ENCODE results near the gene CLIP2.
"Not testable (repeated sequence)": the region's sequence is repeated elsewhere in the genome, so short reads cannot be mapped to it uniquely, and the experiment has no call there.

CLIP2 gene

DNA sequence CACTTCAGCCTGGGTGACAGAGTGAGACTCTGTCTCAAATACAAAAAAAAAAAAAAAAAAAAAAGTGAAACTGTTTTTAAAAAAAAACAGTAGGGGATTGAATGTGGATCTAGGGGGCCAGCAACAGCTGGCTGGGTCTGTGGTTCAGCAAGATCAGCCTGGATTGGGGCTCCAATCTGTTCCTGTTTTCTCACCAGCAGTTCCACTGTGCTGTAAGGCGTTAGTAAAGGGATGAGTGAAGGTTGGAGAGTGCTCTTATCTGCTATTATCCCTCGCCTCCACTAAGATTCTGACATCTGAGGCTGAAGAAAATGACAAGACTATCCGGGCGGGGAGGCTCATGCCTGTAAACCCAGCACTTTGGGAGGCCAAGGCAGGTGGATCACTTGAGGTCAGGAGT is 122.8 kb downstream of the CLIP2 start:
- no peak for DNase-seq (ENCODE audit: low read depth)
- no peak overlapping the region for H3K4me3 ChIP-seq (ENCODE audit: low read length)
- TF ChIP-seq, protein P1, sequence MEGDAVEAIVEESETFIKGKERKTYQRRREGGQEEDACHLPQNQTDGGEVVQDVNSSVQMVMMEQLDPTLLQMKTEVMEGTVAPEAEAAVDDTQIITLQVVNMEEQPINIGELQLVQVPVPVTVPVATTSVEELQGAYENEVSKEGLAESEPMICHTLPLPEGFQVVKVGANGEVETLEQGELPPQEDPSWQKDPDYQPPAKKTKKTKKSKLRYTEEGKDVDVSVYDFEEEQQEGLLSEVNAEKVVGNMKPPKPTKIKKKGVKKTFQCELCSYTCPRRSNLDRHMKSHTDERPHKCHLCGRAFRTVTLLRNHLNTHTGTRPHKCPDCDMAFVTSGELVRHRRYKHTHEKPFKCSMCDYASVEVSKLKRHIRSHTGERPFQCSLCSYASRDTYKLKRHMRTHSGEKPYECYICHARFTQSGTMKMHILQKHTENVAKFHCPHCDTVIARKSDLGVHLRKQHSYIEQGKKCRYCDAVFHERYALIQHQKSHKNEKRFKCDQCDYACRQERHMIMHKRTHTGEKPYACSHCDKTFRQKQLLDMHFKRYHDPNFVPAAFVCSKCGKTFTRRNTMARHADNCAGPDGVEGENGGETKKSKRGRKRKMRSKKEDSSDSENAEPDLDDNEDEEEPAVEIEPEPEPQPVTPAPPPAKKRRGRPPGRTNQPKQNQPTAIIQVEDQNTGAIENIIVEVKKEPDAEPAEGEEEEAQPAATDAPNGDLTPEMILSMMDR (conservative IDR thresholded peaks at IDR 0.05; ENCODE audit: low read length), result no peak

DNA sequence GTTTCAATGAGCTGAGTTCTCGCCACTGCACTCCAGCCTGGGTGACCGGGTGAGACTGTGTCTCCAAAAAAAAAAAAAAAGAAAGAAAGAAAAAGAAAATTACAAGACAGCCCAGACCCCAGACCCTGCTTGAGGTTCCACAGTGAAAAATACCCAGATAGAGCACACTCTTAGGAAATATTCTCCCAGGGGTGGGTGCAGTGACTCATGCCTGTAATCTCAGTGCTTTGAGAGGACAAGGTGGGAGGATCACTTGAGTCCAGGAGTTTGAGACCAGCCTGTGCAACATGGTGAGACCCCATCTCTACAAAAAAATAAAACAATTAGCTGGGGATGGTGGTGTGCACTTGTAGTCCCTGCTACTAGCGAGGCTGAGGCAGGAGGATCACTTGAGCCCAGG is 123.4 kb downstream of the CLIP2 start:
- no peak overlapping the region for H3K4me3 ChIP-seq (ENCODE audit: low read length)
- TF ChIP-seq, protein P1 (conservative IDR thresholded peaks at IDR 0.05; ENCODE audit: low read length), result no peak
- DNase-seq (ENCODE audit: low read depth), result no peak

DNA sequence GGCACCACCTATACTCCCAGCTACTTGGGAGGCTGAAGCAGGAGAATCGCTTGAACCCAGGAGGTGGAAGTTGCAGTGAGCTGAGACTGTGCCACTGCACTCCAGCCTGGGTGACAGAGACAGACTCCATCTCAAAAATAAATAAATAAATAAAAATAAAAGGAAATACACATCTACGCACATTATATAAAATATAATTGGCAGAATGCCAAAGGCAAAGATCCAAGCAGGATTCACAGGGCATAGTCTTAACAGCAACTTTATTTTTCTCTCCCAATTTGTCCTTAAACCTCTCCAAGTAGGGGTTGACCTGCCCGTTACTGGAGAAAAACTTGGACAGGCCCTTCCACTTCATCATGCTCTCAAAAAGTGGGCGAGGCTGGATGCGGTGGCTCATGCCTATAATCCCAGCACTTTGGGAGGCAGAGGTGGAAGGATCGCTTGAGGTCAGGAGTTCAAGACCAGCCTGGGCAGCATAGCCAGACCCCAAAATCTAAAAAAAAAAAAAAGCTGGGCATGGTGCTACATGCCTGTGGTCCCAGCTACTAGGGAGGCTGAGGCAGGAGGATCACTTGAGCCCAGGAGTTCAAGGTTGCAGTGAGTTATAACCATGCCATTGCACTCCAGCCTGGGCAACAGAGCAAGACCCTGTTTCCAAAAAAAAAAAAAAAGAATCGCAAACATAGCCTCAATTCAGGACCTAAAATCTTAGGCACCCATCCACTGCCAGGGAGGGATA is 125.6 kb downstream of the CLIP2 start:
- DNase-seq (ENCODE audit: low read depth), result not testable (repeated sequence)

DNA sequence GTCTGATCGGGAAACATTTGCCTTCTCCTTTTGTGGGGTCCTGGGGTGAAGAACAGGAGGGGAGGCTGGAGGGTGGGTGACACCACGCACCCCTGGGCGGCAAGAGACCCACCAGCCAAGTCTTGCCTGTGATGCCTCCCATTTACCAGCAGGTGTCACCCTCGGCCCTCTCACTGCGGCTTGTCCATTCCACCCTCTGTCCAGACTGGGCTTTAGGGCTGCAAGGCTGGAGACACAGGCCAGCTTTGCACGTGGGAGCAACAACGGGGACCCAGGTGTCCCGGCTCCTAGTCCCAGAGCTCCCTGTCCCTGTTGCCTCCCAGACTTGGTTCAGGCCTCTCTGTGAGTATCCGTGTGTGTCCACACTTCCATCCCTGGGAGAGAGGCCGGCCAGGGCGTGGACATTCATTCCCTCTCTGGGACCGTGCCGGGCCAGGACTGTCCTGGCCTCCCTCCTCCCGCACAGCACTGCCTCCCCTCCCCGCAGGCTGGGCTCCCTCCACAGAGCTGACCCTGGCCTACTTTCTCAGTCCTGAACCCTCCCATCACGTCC is 128.3 kb downstream of the CLIP2 start:
- TF ChIP-seq, protein P1 (conservative IDR thresholded peaks at IDR 0.05; ENCODE audit: low read length), result peak; percentile 97
- peak; percentile 52 for DNase-seq (ENCODE audit: low read depth)
- no peak overlapping the region for H3K4me3 ChIP-seq (ENCODE audit: low read length)

More for the DNA sequence above, 125.6 kb downstream of the CLIP2 start:
- not testable (repeated sequence) for H3K4me3 ChIP-seq (ENCODE audit: low read length)

DNA sequence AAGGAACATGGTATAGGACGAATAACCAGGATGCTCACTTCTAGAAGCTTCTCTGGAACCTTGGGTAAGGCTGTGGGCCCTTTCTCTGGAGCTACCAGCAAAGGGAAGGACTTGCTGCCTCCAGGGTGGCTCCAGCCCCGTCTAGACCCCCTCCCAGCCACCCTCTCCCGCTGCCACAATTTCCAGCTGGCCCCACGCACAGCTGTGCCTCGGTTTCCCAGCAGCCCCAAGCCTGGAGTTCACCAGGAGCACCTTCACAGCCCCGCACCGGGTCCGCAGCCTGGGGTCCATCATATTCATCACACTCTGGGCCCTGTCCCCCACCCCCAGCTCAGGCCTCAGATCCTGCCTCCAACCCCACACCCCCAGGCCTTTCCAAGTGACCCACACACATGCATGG is 128.9 kb downstream of the CLIP2 start:
- TF ChIP-seq, protein P1 (conservative IDR thresholded peaks at IDR 0.05; ENCODE audit: low read length), result no peak

DNA sequence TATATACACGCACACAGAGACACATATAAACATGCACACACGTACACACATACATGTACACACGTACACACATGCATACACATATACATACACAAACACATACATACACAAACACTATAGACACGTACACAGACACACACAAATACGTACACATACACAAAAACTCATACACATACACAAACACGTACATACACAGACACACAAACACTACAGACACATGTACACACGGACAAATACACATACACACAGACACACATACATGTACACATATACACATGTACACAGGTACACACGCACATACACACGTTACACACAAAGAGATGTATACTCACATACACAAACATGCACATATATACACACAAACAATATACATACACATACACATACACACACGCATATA is 129.3 kb downstream of the CLIP2 start:
- TF ChIP-seq, protein P1 (conservative IDR thresholded peaks at IDR 0.05; ENCODE audit: low read length), result no peak

More for the DNA sequence above, 128.9 kb downstream of the CLIP2 start:
- no peak for DNase-seq (ENCODE audit: low read depth)
- H3K4me3 ChIP-seq (ENCODE audit: low read length), result no peak overlapping the region

DNA sequence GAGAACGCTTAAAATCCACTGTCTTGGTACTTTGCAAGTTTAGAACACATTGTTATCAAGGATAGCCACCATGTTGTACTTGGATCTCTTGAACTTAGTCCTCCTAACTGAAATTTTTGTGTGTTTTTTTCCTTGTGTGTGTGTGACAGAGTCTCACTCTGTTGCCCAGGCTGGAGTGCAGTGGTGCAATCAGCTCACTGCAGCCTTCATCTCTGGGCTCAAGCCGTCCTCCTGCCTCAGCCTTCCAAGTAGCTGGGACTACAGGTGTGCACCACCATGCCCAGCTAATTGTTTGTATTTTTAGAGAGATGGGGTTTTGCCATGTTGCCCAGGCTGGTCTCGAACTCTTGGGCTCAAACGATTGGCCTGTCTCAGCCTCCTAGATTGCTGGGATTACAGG is 130.0 kb downstream of the CLIP2 start:
- DNase-seq (ENCODE audit: low read depth); H3K4me3 ChIP-seq (ENCODE audit: low read length): not testable (repeated sequence)

More for the DNA sequence above, 129.3 kb downstream of the CLIP2 start:
- DNase-seq (ENCODE audit: low read depth), result no peak
- H3K4me3 ChIP-seq (ENCODE audit: low read length), result no peak overlapping the region

DNA sequence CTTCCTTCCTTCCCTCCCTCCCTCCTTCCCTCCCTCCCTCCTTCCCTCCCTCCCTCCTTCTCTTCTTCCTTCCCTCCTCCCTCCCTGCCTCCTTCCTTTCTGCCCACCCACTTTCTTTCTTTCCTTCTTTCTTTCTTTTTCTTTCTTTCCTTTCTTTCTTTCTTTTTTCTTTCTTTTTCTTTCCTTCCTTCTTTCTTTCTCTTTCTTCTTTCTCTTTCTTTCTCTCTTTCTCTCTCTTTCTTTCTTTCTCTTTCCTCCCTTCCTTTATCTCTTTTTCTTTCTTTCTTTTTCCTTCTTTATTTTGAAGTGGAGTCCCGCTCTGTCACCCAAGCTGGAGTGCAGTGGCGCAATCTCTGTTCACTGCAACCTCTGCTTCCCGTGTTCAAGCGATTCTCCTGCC is 130.8 kb downstream of the CLIP2 start:
- no peak overlapping the region for H3K4me3 ChIP-seq (ENCODE audit: low read length)
- DNase-seq (ENCODE audit: low read depth), result no peak
- TF ChIP-seq, protein P1 (conservative IDR thresholded peaks at IDR 0.05; ENCODE audit: low read length), result no peak
